Activated gamma-delta T cell (primary cell): ENCODE measurements around the gene C2CD3.
"Not testable (repeated sequence)": the region's sequence is repeated elsewhere in the genome, so short reads cannot be mapped to it uniquely, and the experiment has no call there.

ENCODE experiments used
- DNase-seq: peaks from one replicate; lab custom pipeline; 2025; lab: John Stamatoyannopoulos, UW

Gene C2CD3

GRCh38 chr11:74157169-74157568, 13.6 kb downstream of the C2CD3 start:
- no peak for DNase-seq

GRCh38 chr11:74154620-74155281, 16.1 kb downstream of the C2CD3 start:
- DNase-seq: no peak

GRCh38 chr11:74153224-74153623, 17.6 kb downstream of the C2CD3 start:
- DNase-seq: no peak

- DNase-seq: no peak
These were observed 23.4 kb downstream of the C2CD3 start for GRCh38 chr11:74147199-74147929.

- no peak for DNase-seq
These were observed 26.2 kb downstream of the C2CD3 start for GRCh38 chr11:74144592-74144991.

GRCh38 chr11:74142624-74143023, 28.2 kb downstream of the C2CD3 start:
- no peak for DNase-seq

GRCh38 chr11:74141908-74142307, 28.9 kb downstream of the C2CD3 start:
- no peak for DNase-seq

GRCh38 chr11:74141241-74141695, 29.5 kb downstream of the C2CD3 start:
- no peak for DNase-seq

- DNase-seq: not testable (repeated sequence)
These were observed 30.8 kb downstream of the C2CD3 start for GRCh38 chr11:74139919-74140431.

- no peak for DNase-seq
These were observed 31.5 kb downstream of the C2CD3 start for GRCh38 chr11:74139151-74139918.

- DNase-seq: no peak
These were observed 32.2 kb downstream of the C2CD3 start for GRCh38 chr11:74138572-74138971.

GRCh38 chr11:74138021-74138420, 32.8 kb downstream of the C2CD3 start:
- no peak for DNase-seq

- DNase-seq: no peak
These were observed 35.5 kb downstream of the C2CD3 start for GRCh38 chr11:74135127-74135840.

- no peak for DNase-seq
These were observed 36.1 kb downstream of the C2CD3 start for GRCh38 chr11:74134661-74135060.

- no peak for DNase-seq
These were observed 37.4 kb downstream of the C2CD3 start for GRCh38 chr11:74133436-74133835.

GRCh38 chr11:74132833-74133232, 38.0 kb downstream of the C2CD3 start:
- DNase-seq: no peak

- not testable (repeated sequence) for DNase-seq
These were observed 41.7 kb downstream of the C2CD3 start for GRCh38 chr11:74129121-74129520.

GRCh38 chr11:74123008-74123448, 47.8 kb downstream of the C2CD3 start:
- no peak for DNase-seq

GRCh38 chr11:74121804-74122203, 49.0 kb downstream of the C2CD3 start:
- DNase-seq: no peak

- DNase-seq: not testable (repeated sequence)
These were observed 50.4 kb downstream of the C2CD3 start for GRCh38 chr11:74120260-74121035.

GRCh38 chr11:74116719-74117118, 54.1 kb downstream of the C2CD3 start:
- no peak for DNase-seq
